NCI-H748 (cell line): ENCODE data around the gene FHOD3.
A peak's percentile ranks its signal among the peaks of the same experiment; 100 is the strongest.

Experiments used
- DNase-seq: peaks from one replicate; lab custom pipeline; 2025; ENCODE audit not compliant: unreplicated experiment; lab: John Stamatoyannopoulos, UW

The FHOD3 gene

DNA sequence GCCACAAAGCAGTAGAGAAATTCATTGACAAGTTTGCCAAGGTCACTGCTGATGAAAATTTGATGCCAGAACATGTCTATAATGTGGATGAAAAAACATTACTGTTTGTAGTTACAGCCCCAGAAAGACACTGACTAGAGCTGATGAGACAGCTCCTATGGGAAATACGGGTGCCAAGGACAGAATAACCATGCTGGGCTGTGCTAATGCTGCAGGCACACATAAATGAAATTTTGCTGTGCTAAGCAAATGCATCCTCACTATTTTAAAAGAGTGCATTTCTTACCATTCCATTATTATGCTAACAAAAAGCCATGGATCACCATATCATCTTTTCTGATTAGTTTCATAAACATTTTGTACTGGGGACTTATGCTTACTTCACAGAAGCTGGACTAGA lies 208.2 kb downstream of the FHOD3 start:
- no peak for DNase-seq

DNA sequence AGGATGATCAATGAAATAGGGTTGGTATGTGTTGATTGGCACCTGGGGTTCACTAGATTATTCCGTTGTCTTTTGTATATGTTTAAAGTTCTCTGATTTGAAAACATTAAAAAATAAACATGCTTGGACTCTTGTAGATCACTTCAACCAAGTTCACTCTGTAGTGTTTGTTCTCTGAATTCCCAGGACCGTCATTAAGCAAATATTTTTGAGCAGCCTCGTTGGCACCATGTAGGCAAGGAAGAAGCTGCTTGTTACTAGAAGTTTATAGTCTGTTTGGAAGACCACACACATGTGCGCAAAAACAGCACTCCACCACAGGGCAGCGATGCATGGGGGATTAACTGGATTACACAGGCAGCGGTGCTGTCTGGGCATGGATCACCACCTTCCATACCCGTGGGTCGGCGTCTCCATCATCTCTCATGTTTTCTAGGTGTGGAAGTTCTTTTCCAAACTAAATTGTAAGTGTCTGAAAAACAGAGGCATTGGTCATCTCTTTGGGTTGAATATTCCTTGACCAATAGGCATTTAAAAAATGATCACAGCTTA lies 212.2 kb downstream of the FHOD3 start:
- DNase-seq, result no peak

GRCh38 chr18:36511791-36512352 lies 214.4 kb downstream of the FHOD3 start:
- DNase-seq, result no peak

DNA sequence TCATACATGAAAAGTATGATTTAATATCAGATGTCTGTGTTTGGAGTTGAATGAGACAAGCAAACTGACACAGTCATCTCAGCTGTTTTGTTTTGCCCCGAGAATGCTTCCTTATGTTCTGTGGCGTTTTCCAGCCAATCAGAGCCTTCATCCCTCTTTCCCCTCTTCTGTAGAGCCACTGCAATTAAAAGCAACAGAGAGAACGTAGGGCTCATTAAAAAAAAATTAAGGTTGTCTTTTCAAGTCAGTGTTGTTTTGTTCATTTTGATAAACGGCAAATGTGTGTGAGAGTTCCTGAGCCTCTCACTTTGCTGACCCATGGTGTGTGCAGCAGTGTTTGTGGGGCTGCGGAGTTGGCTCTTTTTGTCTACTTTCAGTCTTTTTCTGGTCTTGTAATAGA lies 216.0 kb downstream of the FHOD3 start:
- DNase-seq, result peak; percentile 44

DNA sequence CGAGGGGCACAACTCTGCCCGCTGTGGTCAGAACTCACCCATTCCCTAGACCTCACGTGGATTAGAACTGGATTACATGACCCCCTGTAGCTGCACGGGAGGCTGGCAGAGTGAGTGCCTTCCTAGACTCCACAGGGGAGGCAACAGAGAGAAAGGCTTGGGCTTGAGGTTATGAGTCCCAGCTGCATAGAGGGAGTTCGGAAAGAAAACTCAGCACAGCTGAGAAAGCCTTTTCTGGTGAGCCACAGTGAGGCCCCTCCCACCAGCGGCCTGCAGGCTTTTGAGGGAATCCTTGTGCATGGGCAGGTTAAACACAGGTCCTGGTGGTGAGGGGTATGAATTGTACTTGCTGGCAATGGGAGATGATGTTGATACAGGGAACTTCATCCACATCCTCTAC lies 217.3 kb downstream of the FHOD3 start:
- DNase-seq, result no peak

- no peak for DNase-seq
Measured at GRCh38 chr18:36516258-36516657, 218.7 kb downstream of the FHOD3 start.

GRCh38 chr18:36516726-36517125 lies 219.2 kb downstream of the FHOD3 start:
- no peak for DNase-seq

GRCh38 chr18:36518839-36519238 lies 221.3 kb downstream of the FHOD3 start:
- DNase-seq, result no peak

DNA sequence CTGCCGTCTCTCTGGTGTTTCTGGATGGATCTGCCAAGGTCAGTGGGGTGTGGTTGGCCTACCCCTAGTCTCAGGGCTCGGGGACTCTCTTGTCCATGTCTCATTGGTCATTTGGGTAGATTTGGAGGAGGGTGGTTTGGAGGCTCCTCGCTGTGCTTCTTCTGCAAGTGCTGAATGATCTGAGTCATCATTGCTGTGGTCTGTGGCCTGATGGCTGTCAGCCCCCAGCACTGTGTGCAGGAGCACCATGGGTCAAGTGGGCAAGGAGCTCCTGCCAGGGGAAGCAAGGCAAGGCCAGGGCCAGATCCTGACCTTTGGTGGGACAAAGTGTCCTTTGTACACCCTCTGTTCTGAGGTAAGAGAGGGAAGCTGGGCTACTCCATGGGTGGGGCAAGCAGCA lies 221.8 kb downstream of the FHOD3 start:
- no peak for DNase-seq

DNA sequence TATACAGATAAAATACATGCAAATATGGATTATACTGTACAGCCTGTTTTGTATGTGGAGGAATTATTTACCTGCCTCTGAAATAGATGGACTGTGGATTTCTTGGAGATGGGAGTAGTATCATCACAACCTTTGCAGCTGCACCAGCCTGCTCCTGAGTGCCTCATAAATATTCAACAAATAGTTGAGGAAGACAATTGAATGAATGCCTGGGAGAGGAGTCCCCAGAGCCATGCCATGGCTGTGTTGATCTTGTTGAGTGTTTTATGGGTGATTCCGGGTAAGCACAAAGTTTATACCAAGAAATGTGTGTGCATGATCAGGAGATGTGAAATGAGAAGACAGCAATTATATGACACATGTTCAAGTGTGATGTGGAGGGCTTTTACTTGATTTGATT lies 225.0 kb downstream of the FHOD3 start:
- no peak for DNase-seq

GRCh38 chr18:36525913-36526312 lies 228.4 kb downstream of the FHOD3 start:
- no peak for DNase-seq

DNA sequence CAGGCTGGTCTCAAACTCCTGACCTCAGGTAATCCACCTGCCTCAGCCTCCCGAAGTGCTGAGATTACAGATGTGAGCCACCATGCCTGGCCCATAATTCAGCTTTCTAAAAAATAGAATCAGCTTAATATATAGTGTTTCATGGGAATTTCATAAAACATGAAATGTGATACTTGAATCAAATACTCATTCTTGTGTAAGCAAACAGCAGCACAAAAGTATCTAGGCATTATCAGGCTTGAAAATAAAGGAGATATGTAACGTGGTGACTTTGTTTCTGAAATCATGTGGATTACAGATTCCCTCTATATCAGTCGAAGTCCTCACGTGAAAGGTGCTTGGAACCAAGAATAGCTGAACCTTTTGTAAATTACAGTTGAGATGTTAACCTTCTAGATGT lies 229.1 kb downstream of the FHOD3 start:
- DNase-seq, result no peak

DNA sequence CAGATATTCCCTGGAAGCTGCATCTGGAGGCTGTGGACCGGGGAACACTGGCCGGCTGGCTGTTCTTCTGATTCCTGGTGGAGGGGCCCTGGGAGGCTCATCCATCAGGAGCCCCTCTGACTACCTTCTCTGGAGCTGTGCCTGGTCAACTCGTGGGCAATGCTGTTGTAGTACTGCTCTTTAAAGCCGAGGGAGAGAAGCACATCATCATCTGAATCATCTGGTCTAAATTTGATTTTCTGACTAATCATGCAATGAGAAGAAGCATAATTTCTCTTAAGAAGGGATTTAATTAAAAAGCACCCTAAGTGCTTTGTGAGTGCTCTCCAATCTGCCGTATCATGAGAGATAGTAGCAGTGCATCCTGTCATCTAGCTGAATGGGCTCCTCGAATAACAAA lies 229.5 kb downstream of the FHOD3 start:
- DNase-seq, result no peak

- DNase-seq, result no peak
Measured at GRCh38 chr18:36527740-36528455, 230.4 kb downstream of the FHOD3 start.

- no peak for DNase-seq
Measured at GRCh38 chr18:36529747-36530146, 232.2 kb downstream of the FHOD3 start.

GRCh38 chr18:36530676-36531405 lies 233.3 kb downstream of the FHOD3 start:
- DNase-seq, result no peak

DNA sequence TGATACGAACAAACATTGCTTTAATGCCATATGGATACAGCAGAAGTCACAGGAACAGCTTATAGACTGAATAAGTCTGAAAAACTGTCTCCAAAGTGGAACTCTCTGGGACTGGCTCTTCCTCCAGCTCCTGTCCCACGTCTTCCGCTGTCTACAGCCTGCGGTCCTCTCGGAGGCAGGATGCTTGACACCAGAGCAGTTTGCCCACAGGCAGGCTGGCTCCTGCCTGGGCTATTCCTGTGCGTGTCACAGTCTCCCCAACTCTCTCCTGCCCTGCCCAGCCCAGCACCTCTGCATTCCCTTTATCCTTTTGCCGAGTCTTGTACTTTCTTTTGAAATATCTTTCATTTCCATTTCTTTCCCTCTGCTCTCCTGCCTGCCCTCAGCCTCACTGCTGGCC lies 234.1 kb downstream of the FHOD3 start:
- DNase-seq, result no peak

GRCh38 chr18:36532394-36532793 lies 234.9 kb downstream of the FHOD3 start:
- no peak for DNase-seq

DNA sequence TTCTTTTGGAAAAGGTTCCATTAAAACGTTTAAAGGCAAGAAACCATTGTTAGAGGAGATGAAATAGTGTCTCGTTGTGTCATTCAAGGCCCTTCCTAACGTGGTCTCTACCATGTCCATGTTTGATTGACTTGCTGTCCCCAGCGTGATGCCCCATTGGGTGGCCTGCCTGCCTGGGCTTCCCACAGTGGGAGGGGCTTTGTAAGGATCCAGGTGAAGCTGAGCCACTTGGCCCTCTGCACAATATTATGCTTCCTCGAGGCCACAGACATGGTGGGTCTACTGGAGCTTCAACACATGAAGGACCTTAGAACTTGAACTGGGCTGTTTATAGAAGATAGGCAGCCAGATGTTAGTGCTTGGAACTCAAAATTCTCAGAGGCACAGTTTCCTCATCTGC lies 235.3 kb downstream of the FHOD3 start:
- no peak for DNase-seq

- DNase-seq, result no peak
Measured at GRCh38 chr18:36533446-36534153, 236.1 kb downstream of the FHOD3 start.

DNA sequence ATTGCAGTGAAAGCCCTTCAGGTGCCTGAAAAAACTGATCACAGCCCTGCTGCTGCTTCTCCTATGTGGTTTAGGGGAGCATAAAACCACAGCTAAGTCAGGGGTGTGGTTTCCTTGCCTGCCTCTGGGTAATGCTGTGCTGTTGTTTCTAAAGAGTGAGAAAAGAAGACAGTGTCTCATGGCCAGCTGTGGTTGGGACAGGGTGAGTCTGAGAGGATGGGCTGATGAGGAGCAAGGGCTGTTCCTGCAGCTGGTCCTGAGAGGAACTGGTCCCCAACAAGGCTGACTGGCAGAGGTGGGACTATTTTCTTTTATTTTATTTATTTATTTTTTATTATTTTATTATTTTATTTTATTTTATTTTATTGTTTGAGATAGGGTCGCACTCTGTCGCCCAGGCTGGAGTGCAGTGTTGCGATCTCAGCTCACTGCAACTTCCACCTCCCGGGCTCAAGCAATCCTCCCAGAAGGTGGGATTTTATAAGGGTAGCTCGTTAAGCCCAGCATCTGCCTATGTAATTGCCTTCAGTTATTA lies 236.7 kb downstream of the FHOD3 start:
- no peak for DNase-seq
